Body of pancreas (tissue), 4 donors: Measurements from ENCODE around the gene MYO5B.

ENCODE experiments used
- POLR2A ChIP-seq, 3 donors: fragments of 450-650 bp; IDR thresholded peaks; one replicate each; pipeline ENCODE4 v1.6.1; 2016; ENCODE audit warnings: antibody characterized with exemption in 3 of 3, mild to moderate bottlenecking in 2 of 3
- TF ChIP-seq, protein P1 (sequence below), 7 experiments: fragments of 450-650 bp in 4 of 7; fragments of 200-600 bp in 3 of 7; sonication (generic) in 3 of 7; IDR thresholded peaks; one replicate each; pipeline ENCODE4 v1.5.1; 2016 to 2019; ENCODE audit warnings: antibody characterized with exemption in 7 of 7

GRCh38 chr18:49959176-49959575, 235.8 kb downstream of the MYO5B start:
- TF ChIP-seq POLR2A (IDR thresholded peaks at IDR 0.05), result no peak
- TF ChIP-seq, protein P1, sequence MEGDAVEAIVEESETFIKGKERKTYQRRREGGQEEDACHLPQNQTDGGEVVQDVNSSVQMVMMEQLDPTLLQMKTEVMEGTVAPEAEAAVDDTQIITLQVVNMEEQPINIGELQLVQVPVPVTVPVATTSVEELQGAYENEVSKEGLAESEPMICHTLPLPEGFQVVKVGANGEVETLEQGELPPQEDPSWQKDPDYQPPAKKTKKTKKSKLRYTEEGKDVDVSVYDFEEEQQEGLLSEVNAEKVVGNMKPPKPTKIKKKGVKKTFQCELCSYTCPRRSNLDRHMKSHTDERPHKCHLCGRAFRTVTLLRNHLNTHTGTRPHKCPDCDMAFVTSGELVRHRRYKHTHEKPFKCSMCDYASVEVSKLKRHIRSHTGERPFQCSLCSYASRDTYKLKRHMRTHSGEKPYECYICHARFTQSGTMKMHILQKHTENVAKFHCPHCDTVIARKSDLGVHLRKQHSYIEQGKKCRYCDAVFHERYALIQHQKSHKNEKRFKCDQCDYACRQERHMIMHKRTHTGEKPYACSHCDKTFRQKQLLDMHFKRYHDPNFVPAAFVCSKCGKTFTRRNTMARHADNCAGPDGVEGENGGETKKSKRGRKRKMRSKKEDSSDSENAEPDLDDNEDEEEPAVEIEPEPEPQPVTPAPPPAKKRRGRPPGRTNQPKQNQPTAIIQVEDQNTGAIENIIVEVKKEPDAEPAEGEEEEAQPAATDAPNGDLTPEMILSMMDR (IDR thresholded peaks at IDR 0.05), result no peak
